AG08396 (cell line): ENCODE measurements around the gene NR1D1.
A peak's percentile ranks its signal among the peaks of the same experiment; 100 is the strongest.

Experiments
- DNase-seq: peaks from one replicate; pipeline ENCODE4 v3.0.0; 2012; ENCODE audit warnings: low spot score, mixed read lengths

The NR1D1 gene

DNA sequence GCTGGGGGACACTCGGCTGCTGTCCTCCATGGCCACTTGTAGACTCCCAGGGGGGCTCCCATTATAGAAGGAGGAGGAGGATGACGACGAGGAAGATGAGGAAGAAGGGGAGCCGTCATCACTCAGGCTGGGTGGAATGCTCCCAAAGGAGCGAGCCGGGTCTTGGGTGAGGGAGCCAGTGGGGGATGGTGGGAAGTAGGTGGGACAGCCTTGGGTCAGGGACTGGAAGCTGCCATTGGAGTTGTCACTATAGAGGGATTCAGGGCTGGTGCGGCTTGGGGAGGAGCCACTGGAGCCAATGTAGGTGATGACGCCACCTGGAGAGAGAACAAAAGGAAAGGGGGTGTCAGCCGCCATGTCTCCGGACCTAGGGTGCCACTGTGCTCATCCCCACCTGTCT is 3.3 kb downstream of the NR1D1 start:
- no peak for DNase-seq

DNA sequence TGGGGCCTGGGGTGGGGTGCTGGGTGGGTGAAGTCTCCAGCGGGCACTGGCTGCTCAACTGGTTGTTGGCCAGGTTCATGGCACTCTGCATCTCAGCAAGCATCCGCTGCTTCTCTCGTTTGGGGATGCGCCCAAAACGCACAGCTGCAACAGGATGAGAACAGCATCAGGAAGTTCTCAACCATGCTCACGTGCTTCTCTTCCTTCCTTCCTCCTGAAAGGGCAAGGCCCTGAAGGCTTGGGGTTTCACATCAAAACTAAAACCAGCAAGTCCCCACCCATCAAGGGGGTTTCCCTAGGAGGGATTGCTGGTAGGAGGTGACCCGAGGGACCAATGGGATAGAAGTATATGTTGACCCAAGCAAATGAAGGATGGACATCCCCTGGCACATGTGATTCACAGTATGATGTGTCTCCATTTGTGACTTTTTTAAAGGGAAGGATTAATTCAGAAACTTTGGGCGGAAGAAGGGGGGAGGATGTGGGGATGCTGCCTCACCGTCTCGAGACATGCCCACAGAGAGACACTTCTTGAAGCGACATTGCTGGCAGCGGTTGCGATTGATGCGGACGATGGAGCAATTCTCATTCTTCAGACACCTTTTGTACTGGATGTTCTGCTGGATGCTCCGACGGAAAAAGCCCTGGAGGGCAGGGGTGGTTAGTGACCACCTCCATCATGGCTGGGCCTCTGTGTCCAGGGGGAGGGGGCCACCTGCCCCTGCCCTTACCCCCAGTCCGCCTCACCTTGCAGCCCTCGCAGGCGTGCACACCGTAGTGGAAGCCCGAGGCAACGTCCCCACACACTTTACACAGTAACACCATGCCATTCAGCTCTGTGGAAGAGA is 4.2 kb downstream of the NR1D1 start:
- no peak for DNase-seq

DNA sequence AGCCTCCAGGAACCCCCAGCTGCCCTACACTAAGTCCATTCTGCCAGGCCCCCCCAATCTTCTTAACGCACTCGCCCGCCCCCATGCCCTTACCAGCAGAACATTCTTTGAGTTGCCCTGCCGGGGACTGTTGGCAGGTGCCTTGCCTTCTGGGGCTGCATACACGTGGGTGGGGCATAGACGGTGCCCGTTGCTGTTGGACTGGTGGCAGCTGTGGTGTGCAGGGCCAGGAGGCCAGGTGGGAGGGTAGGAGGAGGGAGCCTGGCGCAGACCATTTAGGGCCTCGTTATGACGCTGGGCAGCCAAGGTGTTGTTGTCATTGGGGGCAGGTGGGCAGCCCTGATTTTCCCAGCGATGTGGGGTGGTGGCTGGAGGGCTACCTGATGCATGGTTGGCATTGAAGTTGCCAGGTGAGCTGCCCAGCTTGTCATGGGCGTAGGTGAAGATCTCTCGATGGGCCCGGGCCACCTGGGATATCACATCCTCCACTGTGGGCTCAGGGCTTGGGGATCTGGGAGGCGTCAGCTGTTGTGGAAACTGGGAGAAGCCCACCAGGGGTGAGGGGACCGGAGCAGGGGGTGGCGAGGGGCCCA is 4.9 kb downstream of the NR1D1 start:
- DNase-seq: no peak

DNA sequence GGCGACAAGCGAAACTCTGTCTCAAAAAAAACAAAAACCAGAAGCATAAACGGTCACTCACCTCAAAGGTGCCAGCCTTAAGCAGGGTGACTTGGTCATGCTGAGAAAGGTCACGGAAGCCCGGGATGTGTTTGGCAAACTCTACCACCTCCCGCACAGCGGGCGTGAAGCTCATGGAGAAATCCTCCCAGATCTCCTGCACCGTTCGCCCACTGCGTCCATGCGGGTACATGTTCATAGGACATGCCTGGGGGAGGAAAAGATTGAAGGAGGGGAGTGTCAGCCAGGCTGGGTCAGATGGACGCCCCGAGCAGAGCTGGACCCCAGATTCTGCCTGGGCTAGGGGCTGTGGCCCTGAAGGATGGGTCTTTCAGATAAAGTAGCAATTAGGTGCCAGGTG is 5.5 kb downstream of the NR1D1 start:
- DNase-seq: no peak

DNA sequence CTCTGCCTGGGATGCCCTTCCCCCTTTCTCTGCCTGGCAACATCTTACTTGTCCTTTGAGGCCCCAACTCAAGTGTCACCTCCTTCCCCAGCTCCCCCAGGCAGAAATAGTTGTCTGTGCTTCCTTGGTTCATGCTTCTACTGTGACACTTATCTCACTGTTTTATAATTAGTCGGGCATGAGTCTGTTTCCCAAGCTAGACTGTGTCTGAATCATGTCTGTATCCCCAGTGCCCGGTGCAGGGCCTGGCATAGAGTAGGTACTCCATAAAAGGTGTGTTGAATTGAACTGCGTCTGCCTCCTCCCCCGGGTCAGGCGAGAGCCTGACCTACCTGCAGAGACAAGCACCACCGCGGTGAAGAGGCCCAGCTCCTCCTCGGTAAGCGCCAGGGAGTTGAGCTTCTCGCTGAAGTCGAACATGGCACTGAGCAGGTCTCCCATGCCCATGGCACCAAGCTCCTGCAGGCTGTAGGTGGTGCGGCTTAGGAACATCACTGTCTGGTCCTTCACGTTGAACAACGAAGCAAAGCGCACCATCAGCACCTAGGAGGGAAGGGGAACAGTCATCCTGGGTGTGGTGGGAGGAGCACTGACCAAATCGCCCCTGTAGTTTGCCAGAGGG is 6.7 kb downstream of the NR1D1 start:
- no peak for DNase-seq

DNA sequence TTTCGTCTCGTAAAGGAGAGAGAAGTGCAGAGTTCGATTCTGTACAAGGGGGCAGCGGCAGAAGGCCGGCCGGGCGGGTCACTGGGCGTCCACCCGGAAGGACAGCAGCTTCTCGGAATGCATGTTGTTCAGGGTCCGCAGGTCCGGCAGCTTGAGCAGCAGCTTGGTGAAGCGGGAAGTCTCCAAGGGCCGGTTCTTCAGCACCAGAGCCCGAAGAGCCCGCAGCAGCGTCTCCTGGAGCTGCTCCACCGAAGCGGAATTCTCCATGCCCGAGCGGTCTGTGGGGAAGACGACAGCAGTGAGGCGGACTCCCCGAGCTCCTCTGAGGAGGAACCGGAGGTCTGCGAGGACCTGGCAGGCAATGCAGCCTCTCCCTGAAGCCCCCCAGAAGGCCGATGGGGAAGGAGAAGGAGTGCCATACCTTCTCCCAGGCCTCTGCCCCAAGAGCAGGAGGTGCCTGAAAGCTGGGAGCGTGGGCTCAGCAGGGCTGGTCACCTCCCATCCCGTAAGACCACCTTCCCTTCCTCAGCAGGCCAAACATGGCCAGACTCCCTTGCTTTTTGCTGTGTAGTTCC is 7.3 kb downstream of the NR1D1 start:
- DNase-seq: no peak

DNA sequence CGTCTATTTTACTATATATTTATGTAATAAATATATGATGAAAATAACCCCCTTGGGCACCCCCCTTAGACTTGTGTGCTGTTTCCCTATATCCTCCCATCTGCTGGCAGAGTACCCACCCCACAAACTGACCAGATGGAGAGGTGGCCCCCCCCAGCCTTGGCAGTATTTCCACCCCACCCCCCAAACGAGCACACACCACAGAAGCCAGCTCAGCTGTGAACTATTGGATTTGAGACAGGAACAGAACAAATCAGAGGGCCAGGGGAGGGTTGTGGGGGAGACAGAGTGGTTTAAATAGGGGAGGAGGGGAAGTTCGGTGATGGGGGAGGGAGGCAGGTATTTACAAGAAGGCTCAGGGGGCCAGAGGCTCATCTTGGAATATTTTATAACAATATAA is 7.8 kb downstream of the NR1D1 start:
- no peak for DNase-seq

DNA sequence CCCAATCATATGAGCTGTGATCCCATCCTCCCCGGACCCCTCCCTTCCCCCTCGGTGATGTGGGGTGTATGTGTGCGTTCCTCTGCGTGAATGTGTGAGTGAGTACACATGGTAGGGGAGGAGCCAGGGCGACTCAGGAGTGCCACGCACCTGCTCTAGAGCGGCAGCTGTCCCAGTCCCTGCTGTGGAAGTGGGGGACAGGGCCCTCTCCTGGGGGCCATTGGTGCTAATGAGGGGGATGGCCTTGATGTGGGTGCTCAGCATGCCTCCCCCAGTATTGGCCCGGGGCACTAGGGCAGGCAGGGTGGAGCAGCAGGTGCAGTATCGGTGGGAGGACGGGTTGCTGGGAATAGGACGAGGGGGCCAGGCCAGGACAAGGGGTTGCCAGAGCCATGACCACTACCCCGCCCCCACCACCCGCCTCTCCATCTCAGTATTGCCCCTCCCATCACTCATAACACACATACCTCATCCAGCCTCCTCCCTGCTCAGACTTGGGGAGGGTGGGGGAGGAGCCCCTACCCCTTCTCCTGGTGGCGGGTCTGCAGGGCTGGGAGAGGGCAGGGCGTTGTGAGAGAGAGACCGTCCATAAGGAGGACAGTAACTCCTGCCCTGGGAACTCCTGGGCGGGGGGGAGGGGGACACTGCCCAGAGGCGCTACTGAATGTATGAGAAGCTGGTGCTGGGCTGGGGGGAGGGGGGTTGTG is 8.5 kb downstream of the NR1D1 start:
- DNase-seq: no peak

DNA sequence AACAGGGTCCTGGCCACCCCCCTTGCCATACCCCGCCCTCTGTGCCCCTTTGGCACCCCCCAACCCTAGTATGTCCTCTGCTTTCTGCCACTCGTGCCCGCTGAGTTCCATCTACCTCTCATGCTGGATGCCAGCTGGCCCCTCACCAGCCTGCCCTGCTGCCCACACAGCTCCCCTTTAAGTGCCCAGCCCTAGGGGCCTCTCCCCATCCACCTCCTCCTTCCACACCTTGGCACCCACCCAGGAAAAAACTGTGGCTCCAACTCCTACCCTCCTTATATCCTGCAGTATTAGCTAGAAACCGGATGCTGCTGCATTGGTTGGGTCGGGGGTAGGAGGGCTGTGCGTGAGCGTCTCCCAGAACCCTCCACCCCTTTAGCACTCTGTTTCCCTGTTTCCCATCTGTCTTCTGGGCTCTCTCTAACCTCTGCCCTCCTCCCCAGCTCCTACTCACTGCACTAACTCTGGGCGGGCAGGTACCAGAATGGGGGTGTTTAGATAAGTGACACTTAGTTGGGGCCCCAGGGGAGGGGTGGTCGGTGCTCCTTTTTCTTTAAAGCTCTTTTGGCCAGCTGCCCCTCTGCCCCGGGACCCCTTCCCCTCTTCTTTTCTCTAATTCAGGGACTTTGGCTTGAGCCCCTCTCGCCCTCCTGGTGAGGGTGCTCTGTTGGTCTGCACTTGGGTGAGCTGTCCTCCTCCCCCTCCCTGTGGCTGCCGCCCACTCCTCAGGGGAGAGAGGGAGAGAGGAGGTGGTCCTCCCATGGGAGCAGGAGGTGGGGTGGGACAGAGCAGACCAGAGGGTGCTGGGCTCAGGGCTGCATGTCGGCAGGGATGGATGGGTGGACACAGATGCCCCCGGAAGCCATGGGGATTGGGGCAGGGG is 9.9 kb downstream of the NR1D1 start:
- no peak for DNase-seq

DNA sequence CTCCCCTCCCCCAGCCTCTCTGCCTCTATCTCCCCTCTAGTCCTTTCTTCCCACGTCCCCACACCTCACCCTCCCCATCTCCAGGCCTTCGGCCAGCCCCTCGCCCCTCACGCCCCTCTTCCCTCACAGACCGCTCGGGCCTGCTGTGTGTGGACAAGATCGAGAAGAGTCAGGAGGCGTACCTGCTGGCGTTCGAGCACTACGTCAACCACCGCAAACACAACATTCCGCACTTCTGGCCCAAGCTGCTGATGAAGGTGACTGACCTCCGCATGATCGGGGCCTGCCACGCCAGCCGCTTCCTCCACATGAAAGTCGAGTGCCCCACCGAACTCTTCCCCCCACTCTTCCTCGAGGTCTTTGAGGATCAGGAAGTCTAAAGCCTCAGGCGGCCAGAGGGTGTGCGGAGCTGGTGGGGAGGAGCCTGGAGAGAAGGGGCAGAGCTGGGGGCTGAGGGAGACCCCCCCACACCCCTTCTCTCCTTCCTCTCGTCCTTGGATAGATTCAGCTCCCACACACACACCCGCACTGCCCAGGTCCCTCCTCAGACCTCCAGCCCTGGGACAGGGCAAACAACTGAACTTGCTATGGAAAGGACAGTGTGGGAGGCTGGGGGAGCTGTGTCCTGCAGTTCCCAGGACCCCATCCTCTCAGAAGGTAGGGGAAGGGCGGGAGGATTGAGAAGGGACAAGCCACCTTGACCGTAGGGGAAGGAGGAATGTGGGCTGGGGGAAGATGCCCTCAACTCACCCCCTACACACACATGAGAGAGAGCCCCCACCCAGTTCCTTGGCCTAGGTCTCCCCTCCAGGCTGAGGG is 11.1 kb downstream of the NR1D1 start:
- DNase-seq: no peak

DNA sequence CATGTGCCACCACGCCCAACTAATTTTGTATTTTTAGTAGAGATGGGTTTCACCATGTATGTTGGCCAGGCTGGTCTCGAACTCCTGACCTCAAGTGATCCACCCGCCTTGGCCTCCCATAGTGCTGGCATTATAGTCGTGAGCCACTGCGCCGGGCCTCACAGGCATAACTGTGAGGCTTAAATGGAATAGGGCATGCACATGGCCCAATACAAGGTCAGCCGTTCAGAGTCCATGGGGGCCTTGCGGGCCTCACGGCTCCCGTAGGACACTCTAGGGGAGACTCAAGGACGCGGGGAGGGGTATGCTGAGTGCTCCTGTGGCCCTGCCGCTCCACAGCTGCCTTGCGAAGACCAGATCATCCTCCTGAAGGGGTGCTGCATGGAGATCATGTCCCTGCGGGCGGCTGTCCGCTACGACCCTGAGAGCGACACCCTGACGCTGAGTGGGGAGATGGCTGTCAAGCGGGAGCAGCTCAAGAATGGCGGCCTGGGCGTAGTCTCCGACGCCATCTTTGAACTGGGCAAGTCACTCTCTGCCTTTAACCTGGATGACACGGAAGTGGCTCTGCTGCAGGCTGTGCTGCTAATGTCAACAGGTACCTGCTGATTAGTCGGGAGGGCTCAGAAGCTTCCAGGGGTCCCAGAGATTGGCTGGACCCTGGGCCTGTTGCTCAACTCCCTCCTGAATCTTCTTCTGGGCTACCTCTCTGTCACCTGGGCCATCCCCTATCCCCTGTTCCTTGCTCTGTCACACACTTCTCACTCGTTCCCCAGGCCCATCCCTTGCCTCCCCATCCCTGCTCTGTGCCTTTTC is 12.3 kb downstream of the NR1D1 start:
- no peak for DNase-seq

DNA sequence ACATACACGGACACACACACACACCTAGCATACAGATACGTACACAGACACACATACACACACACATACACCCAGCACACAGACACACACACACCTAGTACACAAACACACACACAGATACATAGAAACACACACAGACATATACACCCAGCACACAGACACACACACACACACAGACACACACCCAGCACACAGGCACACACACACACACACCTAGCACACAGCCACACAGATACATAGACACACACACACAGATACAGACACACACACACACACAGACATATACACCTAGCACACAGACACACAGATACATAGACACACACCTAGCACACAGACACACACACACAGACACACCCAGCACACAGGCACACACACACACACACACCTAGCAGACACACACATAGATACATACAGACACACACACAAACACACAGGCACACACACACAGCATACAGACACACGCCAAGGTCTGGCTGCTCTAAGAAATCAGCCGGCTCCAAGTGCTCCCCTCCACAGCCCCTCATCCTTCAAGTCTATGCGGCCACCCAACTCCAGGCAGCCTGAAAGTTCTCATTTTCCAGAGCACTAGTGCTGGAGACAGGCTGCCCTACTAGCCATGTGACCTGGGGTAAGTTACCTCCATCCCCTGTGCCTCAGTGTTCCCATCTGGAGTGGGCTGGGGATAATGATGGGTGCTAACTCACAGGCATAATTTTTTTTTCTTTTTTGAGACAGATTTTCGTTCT is 13.2 kb downstream of the NR1D1 start:
- DNase-seq: no peak

DNA sequence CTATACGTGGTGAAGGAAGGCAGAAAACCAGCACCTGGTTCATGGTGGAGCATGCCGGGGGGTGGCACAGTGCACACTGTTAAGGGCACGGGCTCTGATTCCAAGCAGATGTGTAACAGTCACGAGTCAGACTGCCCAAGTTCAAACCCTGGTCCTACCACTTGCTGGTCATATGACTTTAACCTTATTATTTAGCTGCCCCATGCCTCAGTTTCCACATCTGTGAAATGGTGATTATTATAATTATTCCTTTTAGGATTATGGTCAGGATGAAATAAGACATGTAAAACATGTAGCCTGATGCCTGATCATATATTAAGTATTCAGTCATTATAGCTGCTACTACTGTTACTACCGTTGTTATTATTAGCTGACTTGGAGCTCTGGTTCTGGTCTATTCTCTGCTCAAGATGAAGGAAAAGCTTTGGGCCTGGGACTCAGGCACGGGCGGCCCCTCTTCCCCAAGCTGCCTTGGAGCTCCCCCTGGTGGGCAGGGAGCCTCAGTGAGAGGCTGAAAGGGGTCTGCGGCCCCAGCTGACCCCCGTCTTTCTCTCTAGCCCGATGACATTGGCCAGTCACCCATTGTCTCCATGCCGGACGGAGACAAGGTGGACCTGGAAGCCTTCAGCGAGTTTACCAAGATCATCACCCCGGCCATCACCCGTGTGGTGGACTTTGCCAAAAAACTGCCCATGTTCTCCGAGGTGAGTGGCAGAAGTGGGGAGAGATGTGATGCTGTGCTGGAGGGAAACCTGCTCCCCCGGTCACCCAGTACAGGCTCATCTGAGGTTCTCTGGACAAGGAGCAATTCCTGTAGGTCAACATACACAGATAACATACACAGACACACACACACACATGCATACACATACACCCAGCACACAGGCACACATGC is 14.0 kb downstream of the NR1D1 start:
- DNase-seq: peak; percentile 68

DNA sequence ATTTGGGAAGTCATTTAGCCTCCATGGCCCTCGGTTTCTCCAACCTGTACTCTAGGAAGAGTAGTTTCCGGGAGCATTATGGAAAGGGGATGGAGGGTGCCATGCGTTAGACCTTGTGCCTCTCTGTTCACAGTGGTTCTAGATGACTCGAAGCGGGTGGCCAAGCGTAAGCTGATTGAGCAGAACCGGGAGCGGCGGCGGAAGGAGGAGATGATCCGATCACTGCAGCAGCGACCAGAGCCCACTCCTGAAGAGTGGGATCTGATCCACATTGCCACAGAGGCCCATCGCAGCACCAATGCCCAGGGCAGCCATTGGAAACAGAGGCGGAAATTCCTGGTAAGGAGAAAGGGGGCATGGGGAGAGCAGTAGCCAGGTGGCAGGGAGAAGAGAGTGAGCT is 15.9 kb downstream of the NR1D1 start:
- DNase-seq: no peak

DNA sequence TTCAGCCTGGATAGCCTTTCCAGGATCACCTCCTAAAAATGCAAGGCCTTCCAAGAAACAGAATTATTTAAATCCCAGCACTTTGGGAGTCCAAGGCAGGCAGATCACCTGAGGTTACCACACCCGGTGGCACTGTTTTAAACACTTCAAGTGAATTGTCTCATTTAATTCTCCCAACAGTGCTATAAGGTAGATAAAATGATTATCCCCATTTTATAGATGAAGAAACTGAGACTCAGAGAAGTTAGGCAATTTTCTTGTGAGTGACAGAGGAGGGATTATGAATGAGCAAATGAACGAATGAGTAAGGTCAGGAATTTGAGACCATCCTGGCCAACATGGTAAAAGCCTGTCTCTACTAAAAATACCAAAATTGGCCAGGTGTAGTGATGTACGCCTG is 20.8 kb downstream of the NR1D1 start:
- DNase-seq: no peak

DNA sequence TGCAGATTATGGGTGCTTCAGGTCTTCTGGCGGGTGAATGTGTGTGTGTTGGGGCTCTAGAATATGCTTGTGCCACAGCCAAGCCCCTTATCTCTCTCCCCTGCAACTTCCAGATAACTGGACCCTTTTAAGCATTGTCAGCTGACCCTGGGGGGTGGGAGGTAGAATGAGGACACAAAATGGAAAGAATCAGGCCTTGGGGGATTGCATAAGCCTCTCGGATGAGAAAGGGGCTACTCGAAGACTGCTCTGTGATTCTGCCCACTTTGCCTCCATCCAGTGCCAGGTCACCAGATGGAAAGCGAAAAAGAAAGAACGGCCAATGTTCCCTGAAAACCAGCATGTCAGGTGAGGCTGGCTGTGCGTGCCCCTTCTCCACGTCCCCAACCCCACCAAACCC is 23.8 kb downstream of the NR1D1 start:
- no peak for DNase-seq

DNA sequence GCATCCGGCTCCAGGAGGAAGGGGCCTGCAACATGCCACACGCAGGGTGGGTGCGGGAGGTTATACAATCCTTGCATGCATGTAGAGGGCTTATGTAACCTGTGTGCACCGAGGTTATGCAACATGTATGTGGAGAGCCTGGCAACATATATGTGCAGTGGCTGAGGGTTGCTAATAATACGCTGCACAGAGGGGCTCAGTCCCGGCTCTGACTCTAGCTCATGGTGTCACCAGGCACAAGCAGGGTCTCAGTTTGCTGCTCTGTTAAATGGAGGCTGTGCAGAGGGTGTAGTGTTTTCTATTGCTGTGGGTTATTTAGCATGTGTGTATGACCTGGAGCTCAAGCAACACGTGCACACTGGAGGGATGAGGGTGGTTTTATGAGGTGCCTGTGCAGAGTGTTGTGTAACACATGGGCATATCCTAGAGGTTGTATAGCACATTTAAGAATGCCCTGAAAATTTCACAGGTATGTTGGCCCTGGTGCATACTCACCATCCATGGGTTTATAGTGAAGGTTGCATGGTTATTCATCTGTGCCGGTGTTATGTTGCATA is 24.4 kb downstream of the NR1D1 start:
- DNase-seq: no peak
